ENCODE results near the gene TGFB2.

TGFB2 gene

DNA sequence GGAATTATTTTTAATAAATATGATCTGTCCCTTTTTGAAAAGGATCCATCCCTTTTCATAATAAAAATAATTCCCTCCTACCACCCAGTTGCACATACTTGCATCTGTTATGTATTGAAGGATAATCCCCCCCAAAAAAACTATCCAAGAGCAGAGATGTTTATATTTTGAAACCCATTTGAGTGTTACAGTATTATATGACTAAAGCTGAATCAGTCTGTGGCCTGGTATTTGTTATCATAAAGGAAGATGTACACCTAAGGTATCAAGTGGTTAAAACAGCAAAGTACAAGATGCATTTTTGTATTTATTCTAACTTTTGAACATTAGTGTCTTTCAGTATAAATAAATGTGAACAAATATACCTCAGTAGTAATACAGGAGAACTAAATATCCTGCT, 12.7 kb upstream of the TGFB2 start:
- DNase-seq (ENCODE audit: low spot score) = no peak

DNA sequence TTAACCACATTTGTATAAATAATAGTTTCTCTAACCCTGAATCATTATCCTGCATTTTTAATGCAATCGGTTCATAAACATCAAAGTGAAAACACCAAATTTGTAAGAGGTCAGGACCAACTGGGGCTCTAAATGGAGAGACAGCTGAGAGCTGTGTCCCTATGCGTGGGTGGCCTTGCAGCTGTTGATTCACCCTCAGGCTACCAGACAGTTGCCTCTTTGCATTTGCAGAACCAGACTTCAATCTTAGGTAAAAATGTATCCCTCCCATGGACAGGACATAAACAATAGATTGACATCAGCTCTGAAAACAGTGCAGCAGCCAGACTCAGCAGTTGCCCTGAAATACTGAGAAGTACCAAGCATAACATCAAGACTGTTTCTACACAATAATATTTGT, 8.8 kb upstream of the TGFB2 start:
- DNase-seq (ENCODE audit: low spot score) = no peak

DNA sequence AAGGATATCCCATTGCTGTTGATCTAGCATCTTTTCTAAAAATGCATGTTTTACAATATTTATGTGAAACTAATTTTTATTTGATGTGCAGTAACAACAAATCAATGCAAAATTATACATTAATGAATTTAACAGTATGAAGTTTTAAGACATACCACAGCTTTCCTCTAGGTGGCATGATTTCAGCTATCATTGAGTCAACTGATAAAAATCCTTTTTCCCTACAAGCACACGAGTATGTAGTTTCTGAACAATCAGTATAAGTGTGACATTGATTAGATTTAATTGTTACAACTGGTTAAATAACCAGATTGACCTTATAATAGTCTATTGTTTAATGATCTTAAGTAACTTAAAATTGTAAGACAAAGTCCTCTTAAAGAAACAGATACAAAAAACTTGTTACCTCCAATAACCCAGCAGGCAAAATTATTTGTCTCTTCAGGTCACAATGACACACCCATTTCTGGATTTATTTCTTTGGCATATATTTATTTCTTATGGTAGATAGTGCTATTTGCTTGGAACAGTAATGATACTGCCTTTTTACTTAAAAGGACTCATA, 5.8 kb upstream of the TGFB2 start:
- no peak for DNase-seq (ENCODE audit: low spot score)

DNA sequence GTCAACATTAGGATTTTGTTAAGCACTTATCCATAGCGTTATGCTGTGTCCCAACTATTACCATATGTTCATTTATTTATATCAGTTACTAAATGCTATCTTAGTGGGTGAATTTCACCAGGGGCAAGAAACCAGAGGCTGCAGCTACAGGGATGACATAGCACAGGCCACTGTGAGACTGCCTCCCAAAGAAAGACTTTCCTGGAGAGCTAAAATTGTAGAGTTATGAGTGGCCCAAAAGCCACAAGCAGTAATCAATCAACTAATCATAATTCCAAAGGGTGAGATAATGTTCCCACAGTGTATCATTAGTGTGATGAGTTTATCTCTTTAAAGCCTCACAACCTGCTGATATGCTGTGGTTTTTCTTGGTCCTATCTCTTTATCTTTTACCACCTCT, 3.8 kb upstream of the TGFB2 start:
- DNase-seq (ENCODE audit: low spot score) = no peak

DNA sequence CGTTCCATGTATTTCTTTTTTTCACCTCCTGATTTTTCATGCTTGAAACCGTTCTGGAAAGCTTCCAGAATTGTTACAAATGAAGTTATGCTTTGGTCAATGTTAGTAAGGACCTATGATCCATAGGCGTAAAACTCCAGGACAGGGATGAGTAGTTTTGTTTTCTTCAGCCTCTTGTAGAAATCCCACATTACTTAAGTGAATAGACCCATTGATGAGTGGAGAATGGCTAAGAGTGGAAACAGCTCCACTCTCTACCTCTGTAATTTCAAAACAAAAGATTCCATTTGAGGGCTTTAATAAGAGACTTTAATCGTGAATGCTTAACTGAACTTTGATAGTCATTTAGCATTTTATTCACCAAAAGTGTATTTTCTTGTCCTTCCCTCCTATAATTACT, 3.0 kb upstream of the TGFB2 start:
- no peak for DNase-seq (ENCODE audit: low spot score)

DNA sequence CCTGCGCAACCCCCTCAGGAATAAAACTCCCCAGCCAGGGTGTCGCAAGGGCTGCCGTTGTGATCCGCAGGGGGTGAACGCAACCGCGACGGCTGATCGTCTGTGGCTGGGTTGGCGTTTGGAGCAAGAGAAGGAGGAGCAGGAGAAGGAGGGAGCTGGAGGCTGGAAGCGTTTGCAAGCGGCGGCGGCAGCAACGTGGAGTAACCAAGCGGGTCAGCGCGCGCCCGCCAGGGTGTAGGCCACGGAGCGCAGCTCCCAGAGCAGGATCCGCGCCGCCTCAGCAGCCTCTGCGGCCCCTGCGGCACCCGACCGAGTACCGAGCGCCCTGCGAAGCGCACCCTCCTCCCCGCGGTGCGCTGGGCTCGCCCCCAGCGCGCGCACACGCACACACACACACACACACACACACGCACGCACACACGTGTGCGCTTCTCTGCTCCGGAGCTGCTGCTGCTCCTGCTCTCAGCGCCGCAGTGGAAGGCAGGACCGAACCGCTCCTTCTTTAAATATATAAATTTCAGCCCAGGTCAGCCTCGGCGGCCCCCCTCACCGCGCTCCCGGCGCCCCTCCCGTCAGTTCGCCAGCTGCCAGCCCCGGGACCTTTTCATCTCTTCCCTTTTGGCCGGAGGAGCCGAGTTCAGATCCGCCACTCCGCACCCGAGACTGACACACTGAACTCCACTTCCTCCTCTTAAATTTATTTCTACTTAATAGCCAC, 696 bp downstream of the TGFB2 start:
- DNase-seq (ENCODE audit: low spot score) = no peak

DNA sequence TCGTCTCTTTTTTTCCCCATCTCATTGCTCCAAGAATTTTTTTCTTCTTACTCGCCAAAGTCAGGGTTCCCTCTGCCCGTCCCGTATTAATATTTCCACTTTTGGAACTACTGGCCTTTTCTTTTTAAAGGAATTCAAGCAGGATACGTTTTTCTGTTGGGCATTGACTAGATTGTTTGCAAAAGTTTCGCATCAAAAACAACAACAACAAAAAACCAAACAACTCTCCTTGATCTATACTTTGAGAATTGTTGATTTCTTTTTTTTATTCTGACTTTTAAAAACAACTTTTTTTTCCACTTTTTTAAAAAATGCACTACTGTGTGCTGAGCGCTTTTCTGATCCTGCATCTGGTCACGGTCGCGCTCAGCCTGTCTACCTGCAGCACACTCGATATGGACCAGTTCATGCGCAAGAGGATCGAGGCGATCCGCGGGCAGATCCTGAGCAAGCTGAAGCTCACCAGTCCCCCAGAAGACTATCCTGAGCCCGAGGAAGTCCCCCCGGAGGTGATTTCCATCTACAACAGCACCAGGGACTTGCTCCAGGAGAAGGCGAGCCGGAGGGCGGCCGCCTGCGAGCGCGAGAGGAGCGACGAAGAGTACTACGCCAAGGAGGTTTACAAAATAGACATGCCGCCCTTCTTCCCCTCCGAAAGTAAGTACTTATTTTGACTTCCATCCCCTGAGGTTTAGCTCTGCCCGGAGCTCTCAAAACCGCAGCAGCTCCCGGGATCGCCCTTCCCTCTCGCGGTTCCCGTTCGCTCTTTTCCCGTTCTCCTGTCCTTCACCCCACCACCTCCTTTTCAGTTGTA, 1.5 kb downstream of the TGFB2 start:
- DNase-seq (ENCODE audit: low spot score) = no peak

DNA sequence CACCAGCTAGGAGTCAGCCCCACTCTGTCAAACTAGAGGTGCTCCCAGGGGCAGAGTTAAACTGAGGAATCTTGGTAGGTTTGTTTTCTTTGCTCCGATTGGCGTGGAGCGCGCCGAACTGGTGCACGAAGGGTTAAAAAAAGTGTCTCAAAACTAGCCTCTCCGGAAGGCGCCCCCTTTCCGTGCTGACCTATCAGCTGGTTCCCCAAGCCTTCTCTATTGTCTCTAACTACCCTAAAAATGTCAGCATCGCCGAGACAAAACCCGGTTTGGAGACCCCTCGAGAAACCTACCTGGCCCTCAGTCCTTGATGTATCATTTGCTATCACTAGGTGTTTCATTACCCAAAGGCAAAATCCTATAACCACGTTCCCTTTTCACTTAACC, 2.2 kb downstream of the TGFB2 start:
- DNase-seq (ENCODE audit: low spot score) = no peak

DNA sequence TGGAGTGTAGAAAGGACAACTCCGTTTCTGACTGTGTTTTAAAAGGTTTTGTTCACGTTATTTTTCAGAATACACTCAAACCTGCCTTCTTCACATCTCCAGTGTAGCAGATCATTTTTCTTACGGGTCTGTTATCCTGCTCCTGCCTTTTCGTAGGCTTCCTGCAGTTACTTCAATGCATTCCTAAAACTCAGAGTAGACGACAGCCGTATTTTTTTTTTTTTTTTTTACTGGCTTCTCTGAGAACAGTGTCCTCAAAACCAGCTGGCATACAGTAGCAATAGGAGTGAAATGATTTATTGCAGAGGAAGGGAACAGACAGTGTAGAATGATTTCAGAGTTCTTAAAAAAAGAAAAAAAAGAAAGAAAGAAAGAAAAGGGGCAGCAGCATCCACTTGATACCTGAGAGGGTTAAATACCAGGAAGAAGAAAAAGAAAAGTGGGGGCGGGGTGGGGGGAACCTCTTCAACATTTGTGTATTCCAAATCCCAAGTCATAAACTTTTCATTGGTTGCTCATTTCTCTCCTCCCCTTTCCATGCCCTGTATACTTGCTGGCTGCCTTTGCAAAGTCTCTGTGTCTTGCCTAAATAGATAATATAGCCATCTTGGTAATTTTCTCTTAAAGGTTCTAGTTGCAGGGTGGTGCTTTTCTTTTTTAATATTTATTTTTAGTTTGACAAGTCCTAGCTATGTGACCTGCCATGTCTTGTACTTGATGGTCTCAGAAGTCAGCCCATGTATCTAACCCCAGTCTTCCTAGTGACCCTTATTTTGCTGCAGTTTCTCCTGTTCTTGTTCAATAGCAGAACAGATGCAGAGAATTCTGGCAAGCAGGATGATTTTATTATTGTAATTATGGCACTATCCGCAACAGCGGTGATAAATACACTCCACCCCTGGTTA, 2.8 kb downstream of the TGFB2 start:
- no peak for DNase-seq (ENCODE audit: low spot score)

DNA sequence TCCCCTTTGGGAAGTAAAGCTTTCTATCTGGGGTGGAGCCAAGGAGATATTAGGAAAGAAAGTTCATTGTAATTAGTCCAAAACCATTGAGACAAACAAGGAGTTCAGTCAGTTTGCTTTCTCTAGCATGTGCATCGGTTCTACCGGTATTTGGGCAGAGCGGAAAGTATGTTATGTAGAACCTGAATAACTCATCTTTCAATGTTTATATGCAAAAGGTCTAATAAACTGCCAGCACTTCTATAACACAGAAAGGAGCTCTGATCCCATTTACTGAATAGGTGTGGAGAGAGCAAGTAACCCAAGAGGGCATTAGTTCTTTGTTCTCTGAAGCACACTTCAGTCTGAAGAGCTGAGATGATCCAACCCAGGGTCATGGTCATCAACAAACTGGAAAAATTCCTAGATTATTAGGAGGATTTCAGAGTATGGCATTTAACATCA, 3.5 kb downstream of the TGFB2 start:
- DNase-seq (ENCODE audit: low spot score) = no peak

DNA sequence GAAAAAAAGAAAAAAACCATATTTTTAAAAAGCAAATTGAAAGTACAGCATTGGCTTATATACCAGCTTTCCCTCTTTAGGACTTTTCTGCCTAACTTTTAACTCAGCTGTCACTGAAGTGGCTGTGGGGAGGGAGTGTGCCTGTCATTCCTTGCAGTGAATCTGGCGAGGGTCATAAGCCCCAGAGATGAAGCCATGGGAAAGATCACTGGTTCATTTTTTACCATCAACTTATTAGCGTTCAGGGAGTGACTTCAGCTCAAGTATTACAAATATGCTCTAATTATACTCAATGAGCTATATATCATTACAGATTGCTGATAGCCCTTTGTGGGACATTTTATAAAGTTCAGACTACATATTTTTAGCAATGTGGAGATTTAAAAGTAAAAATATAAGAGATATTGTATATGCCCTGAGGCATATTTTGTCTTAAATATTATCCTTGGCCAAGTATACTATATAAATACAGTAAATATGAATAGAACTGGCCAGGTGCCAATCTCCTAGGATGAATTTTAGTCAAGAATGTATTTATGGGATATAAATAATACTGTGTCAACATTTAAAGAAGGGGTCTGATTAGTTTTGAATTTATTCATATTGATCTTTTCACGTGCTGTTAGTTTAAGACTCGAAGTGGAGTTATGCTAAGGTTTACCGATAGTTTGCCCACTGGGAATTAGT, 4.4 kb downstream of the TGFB2 start:
- DNase-seq (ENCODE audit: low spot score) = no peak

DNA sequence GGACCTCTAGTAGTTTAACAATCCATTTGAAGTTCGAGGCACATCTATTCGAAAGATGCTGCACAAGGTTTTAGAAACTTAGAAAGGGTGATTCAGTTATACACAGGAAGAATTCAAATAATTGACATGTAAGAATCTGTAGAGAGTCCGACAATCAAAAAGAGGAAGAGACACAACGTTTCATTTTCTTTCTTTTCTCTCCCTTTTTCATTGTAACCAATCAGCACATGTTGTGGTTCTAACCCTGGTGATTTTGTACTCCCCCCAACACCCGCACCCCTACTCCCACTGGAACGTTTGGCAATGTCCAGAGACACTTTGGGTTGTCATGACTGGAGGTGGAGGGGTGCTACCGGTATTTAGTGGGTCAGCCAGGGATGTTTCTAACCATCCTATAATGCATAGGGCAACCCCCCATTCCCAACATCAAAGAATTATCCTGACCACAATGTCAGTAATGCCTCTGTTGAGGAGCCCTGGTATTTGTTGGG, 4.9 kb downstream of the TGFB2 start:
- no peak for DNase-seq (ENCODE audit: low spot score)

DNA sequence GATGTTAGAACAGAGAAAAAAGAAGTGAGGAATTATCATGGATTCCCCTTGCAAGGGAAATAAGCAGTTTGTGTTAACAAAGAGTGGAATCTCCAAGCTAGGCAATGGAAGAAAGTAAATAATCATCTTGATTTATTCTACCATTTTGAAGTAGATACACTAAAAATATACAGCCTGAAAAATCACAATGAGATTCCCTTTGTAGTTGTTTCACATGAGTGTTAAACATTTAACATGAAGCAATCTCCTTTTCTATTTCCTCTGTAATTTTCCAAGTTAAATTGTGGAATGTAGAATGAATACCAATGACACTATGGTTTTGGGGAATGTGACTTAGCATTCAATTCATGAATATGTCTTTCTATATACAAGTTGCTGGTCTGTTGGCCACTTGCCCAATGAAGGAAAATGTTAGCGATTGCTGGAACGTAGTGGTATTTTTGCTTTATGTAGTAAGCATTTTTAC, 5.7 kb downstream of the TGFB2 start:
- DNase-seq (ENCODE audit: low spot score) = no peak

DNA sequence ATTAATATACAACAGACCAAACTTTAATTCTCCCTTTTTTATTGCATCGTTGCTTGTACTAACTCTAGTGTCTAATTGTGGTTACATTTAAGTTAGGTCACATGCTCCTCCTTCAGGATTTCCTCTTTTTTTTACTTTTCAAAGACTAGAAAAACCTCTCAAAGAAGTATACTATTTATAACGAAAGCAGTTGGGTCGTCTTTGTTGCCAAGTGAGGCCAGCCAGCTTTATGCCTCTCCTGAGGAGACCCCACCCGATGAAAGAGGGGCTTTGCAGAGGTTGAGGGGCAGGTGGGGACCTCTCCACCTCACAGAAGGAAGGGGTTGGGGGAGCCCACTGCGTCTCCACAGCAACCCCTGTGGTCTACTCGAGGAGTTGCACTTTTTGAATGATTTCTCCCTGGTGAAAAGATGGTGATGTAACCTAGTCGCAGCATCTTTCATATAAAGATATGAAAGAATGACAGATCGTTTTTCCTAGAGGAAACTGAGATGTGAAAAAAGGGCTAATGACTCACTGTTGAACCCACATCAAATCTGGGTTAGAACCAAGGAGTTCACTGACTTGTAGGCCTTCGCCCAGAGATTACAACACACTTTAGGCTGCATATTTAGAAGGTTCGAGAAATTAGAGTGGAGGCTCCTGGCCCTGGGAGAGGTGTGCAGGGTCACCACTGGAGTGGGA, 6.4 kb downstream of the TGFB2 start:
- DNase-seq (ENCODE audit: low spot score) = no peak

DNA sequence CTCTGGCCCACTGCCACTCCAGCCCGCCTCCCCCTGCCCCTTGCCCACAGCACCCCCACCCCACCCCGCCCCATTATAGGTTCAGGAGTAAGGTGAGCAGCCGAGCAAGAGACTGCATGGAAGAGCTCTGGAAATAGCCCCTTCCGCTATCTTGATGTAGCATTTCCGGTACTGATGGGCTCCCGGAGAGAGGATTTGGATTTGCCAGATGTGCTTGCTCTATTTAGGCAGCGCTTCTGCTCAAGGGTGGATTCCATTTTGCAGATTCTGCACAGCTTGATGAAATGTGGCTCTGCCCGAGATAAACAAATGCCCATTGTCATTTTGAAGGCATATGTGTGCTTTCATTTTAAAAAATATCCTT, 6.9 kb downstream of the TGFB2 start:
- no peak for DNase-seq (ENCODE audit: low spot score)

DNA sequence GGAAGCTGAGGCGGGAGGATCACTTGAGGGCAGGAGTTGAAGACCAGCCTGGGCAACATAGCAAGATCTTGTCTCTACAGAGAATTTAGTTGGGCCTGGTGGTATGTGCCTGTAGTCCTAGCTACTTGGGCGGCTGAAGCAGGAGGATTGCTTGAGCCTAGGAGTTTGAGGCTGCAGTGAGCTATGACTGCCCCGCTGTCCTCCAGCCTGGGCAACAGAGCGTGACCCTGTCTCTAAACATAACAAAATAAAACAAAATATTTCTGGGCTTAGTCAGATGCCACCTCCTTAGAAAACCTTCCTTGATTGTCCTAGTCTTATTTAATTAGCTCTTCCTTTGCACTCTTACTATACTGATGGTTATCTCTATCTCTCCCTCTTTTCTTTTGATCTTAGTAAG, 8.5 kb downstream of the TGFB2 start:
- DNase-seq (ENCODE audit: low spot score) = no peak

DNA sequence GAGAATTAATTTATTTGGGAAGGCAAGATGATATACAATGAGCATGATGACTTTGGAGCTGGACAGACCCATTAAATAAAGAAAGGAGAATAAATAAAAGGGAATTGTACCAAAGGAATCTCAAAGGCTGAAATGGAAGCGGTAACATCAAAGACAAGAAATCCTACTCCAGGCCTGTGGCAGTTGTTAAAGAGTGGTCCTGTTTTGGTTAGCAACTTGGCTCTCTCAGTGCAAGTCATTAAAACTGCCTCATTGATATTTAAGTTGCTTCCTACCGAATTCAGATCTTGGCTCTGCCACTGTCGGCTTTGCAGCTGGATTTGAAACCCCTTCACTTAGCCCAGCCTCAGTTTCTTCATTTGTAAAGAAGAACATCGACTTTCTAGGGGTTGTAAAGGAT, 10.1 kb downstream of the TGFB2 start:
- DNase-seq (ENCODE audit: low spot score) = no peak

DNA sequence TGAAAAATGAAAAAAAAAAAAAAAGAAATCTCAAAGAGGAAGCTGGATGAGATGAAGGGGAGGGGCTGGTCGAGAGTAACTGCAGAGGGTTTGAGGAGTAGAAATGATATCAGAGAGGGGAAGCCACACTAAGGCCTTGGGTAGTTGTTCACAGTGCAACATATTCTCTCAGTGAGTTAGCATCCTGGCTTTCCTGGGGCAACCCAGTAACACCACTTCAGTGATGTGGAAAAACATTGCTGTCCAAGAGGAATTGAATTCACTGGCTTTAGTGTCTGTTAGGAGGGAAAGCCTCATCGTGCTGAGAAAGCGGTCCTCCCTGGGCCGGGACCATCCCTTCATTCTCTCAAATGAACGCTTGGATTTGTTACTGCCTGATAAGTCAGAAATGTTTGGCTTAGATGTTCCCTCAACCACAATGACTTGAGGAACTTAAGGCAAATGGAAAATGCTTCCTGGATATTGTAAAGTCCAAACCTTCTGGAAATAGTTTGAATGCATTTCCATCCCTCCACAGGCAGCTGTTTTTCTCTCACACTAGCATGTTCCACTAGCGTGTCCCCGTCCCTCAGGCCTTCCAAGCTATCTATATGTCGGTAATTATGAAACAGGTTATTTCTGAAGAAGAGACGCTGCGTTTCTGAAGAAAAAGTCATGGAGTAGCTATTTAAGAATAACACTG, 12.2 kb downstream of the TGFB2 start:
- no peak for DNase-seq (ENCODE audit: low spot score)

DNA sequence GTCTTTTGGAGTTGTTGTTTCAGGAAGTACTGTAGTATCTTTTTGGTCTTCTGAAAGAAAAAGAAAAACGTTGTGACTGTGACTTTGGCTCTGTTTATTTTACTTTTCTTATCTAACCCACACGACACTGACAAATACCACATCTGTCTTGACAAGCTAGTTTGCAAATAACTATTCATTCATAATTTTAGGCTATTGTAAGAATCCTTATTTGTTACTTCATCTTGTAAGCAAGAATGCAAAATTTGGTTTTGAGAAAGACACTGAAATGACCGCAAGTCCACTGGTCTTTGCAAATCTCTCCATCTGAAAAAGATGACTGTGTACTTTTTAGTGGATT, 12.7 kb downstream of the TGFB2 start:
- DNase-seq (ENCODE audit: low spot score) = no peak

DNA sequence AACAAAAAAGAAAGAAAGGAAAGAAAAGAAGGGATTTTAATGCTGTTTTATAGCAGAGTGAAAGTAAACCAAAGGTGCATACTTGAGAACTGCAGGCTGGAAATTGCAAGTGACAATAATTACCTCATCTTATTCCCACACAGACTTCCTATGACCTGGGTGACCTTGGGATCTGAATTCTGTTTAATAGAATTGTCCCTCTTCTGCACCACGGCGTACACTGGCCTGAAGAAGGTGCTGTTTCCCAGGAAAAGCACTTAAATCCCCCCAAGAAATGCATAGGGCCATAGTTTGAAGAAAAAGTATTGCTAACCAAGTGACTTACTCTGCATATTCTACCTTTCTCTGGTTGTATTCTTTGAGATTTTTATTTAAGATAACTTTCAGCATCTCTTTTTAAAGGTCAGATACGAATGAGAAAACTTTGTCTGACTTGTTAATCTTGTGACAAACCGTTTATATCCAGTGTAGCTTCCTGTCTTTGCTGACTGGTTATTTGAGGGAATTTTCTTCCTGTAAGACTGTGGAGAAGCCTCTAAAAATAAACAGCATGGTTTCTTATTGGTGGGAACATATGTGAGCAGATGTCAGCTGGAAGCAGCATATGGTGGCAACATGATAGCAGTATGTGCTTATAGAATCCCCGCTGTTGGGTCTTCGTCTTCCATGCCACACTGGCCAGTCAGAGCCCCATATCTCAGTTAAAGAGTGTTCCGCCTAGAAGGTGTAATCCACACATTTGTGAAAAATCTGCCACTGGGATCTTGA, 16.3 kb downstream of the TGFB2 start:
- no peak for DNase-seq (ENCODE audit: low spot score)

All from globus pallidus (tissue), 1 donor.